ENCODE results near the gene ZNF682.
"Not testable (repeated sequence)": the region's sequence is repeated elsewhere in the genome, so short reads cannot be mapped to it uniquely, and the experiment has no call there.

GRCh38 chr19:20082232-20082833, 43.0 kb upstream of the ZNF682 start:
- not testable (repeated sequence) for TF ChIP-seq CTCF, POLR2A (IDR thresholded peaks at IDR 0.05)

All from right lobe of liver (tissue), 4 donors.